ENCODE data around the gene ZNF254. TPM values are rescaled to one million over a fixed set of nuclear protein-coding genes. Genes with fewer than 3 reads are reported as not detected.

Gene ZNF254
- total and polyA plus RNA-seq, 10 of the 15 experiments (the other 5 are each of a cell fraction or from before 2014, with no cell fraction given) = 1.5 to 15.7 (median 8.5) TPM

- BruUV-seq (replicated peaks) = no TSS peak
- H3K4me3 ChIP-seq = no peak overlapping the region
- DNase-seq (ENCODE audit: low read depth, low spot score) (no peak), ATAC-seq (no peak), FAIRE-seq (no peak)
- no peak overlapping the region for H3K9ac ChIP-seq (ENCODE audit: control insufficient read depth, insufficient read depth, low read length)
- ChIA-PET RAD21 (ENCODE audit: unreplicated experiment) (no interaction called here), POLR2A (no interaction called here), SMC1A (ENCODE audit: uncharacterized antibody, unreplicated experiment) (no interaction called here), CTCF (no interaction called here)
- H3K4me2 ChIP-seq (ENCODE audit: control insufficient read depth, insufficient read depth) = no peak overlapping the region
- H3K9me3 ChIP-seq (replicated peaks; ENCODE audit: control insufficient read depth, insufficient read depth, low read length) = no peaks in the 10 kb centered on the region; the same call in 2 of the 3 replicates
- no peaks in the 10 kb centered on the region for H3K4me1 ChIP-seq (ENCODE audit: control insufficient read depth, insufficient read depth, low read length)
- intact Hi-C loops (cut with micrococcal nuclease; ENCODE audit: unreplicated experiment) = no loop called here
- TF ChIP-seq NFYA (IDR thresholded peaks at IDR 0.05; ENCODE audit: borderline replicate concordance, low read depth, low read length) (no peak), PKNOX1 (IDR thresholded peaks at IDR 0.05) (no peak), YY1 (IDR thresholded peaks at IDR 0.05; ENCODE audit: low read depth, low read length) (no peak), CBX5 (IDR thresholded peaks at IDR 0.05; ENCODE audit: low read depth) (no peak), YBX1 (IDR thresholded peaks at IDR 0.05) (no peak), BRCA1 (IDR thresholded peaks at IDR 0.05; ENCODE audit: low read depth, low read length) (no peak), SP1 (IDR thresholded peaks at IDR 0.05; ENCODE audit: low read depth, low read length) (no peak), BCL3 (IDR thresholded peaks at IDR 0.05; ENCODE audit: borderline replicate concordance, insufficient read depth, low read depth, low read length, poor library complexity, severe bottlenecking) (no peak), MTA2 (IDR thresholded peaks at IDR 0.05; ENCODE audit: low read depth) (no peak), ZBTB4 (CRISPR knock-in tag; IDR thresholded peaks at IDR 0.05) (no peak)
- H3K36me3 ChIP-seq (ENCODE audit: control insufficient read depth in 2 of 2, insufficient read depth in 2 of 2, low read length in 1 of 2) = peaks cover 6 to 18% of the 10 kb centered on the region in 2 experiments
- WGBS (ENCODE audit: insufficient coverage, insufficient replicate concordance, low lambda C conversion rate, missing lambda C conversion rate) = 100% methylated on average over 1 of the region's 1 CpG
- H3K79me2 ChIP-seq (ENCODE audit: control insufficient read depth, insufficient read depth, low read length) = no peaks in the 10 kb centered on the region
- no peak overlapping the region for H2AFZ ChIP-seq (ENCODE audit: control insufficient read depth, low read depth, low read length)
- no peaks in the 10 kb centered on the region for H3K27me3 ChIP-seq (replicated peaks in 1 of 2; ENCODE audit: control insufficient read depth in 2 of 2, insufficient read depth in 2 of 2, low read length in 1 of 2)
- no peak overlapping the region for H3K27ac ChIP-seq (ENCODE audit: control insufficient read depth, insufficient read depth)
- in situ Hi-C loops (cut with MboI) = no loop called here
- H4K20me1 ChIP-seq (ENCODE audit: control insufficient read depth, insufficient read depth) = no peaks in the 10 kb centered on the region
Observed at GRCh38 chr19:24049537-24049936, 37.5 kb upstream of the ZNF254 start.
